Measurements from ENCODE around the gene BLID. TPM values are rescaled to one million over a fixed set of nuclear protein-coding genes. Genes with fewer than 3 reads are reported as not detected.

Gene BLID, protein sequence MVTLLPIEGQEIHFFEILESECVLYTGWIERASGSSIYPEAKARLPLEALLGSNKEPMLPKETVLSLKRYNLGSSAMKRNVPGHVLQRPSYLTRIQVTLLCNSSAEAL
- total RNA-seq (2012; rRNA removed) (25.8 and 30.8 TPM in 2 replicates), polyA plus RNA-seq (2012; rRNA removed) (0.13 and 0.24 TPM in 2 replicates), Bru-seq, nascent RNA (percentile 100 among the genes with signal in this experiment), BruChase-seq, experiment 1, labeled RNA remaining after a 6-hour chase (percentile 92 among the genes with signal in this experiment), BruChase-seq, experiment 2, labeled RNA remaining after a 2-hour chase (percentile 98 among the genes with signal in this experiment)
- not detected in 2 replicates for polyA plus RNA-seq (2012; cell fraction: cytosol; rRNA removed)
- 0.24 and 2.9 TPM in 2 replicates for polyA plus RNA-seq (2012; cell fraction: nucleus; rRNA removed; ENCODE audit: low replicate concordance)
- long read RNA-seq, result 0 reads

DNA sequence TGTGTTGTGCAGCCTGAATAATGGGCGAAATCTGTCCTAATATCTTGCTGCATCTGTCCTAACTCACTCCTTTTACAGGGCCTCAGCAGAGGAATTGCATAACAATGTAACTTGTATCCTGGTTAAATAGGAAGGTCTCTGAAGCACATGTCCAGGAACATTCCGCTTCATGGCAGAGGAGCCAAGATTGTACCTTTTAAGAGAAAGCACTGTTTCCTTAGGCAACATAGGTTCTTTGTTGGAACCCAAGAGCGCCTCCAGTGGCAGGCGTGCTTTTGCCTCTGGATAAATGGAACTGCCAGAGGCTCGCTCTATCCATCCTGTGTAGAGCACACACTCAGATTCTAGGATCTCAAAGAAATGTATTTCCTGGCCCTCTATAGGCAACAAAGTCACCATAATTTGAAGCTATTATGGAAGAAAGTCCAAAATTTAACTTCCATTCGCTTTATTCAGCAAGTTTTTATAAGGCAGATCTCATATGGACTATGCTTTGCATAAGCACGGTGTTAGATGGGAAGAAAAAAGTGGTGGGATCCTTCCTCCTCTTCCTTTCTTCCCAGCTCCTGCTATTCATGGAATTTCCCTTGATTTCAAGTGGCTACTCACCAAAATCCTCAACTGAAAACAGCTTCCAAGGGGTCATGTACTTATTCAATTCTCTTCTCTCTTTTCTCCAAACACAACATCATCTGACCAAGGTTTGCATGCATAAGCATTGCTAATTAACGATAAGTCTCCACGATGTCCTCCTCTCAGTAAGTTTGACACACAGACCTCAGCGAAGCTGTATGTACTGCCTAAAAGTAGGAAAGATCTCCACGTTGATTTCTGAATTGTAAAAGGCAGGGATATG lies at the start of gene BLID:
TSS of gene BLID (minus strand) at position 692 of the 856 bp plus-strand sequence. CDS start at position 399, 293 bp downstream.
- no peak within 1 kb of the TSS for H2AK5ac ChIP-seq (ENCODE audit: low read depth, low read length)
- peaks cover 7% of the 10 kb centered on the region; the same call in 1 of the 2 replicates for H3K4me1 ChIP-seq (ENCODE audit: control insufficient read depth, insufficient read depth, low read length)
- peaks cover 41% of the 10 kb centered on the region for H3K36me3 ChIP-seq (ENCODE audit: control insufficient read depth, insufficient read depth, low read length)
- H3K27ac ChIP-seq (ENCODE audit: insufficient read depth, low read length), result peak within 1 kb of the TSS; percentile 16; the same call in 1 of the 2 replicates
- H2AK9ac ChIP-seq (replicated peaks; ENCODE audit: low read depth, low read length, poor library complexity), result no peak within 1 kb of the TSS
- H2BK15ac ChIP-seq (ENCODE audit: low read depth, low read length), result no peak within 1 kb of the TSS
- no peak within 1 kb of the TSS for H3K9ac ChIP-seq (ENCODE audit: low read depth, low read length)
- dilution Hi-C loops (cut with HindIII; ENCODE audit: low sequenced_read_pairs, unreplicated experiment) (no loop called here), intact Hi-C loops (cut with micrococcal nuclease) (loop anchor here (5.0 kb wide), 1 partner anchor 252 kb away; no protein-coding TSS in a partner anchor), in situ Hi-C loops (cut with MboI; ENCODE audit: low sequenced_read_pairs) (loop anchor here (25.0 kb wide), 1 partner anchor 653 kb away; the partner anchor contains the start of genes SORL1 and SORL1-AS1)
- TF ChIP-seq, protein P1, sequence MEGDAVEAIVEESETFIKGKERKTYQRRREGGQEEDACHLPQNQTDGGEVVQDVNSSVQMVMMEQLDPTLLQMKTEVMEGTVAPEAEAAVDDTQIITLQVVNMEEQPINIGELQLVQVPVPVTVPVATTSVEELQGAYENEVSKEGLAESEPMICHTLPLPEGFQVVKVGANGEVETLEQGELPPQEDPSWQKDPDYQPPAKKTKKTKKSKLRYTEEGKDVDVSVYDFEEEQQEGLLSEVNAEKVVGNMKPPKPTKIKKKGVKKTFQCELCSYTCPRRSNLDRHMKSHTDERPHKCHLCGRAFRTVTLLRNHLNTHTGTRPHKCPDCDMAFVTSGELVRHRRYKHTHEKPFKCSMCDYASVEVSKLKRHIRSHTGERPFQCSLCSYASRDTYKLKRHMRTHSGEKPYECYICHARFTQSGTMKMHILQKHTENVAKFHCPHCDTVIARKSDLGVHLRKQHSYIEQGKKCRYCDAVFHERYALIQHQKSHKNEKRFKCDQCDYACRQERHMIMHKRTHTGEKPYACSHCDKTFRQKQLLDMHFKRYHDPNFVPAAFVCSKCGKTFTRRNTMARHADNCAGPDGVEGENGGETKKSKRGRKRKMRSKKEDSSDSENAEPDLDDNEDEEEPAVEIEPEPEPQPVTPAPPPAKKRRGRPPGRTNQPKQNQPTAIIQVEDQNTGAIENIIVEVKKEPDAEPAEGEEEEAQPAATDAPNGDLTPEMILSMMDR (conservative IDR thresholded peaks at IDR 0.05; ENCODE audit: low read depth, low read length), result peak; percentile 46
- TF ChIP-seq RFX5 (IDR thresholded peaks at IDR 0.05; ENCODE audit: low read depth, low read length) (no peak), CEBPB (IDR thresholded peaks at IDR 0.05; ENCODE audit: low read depth, low read length) (0 out of 2 replicates have a peak, but pooled peaks have one; percentile 23)
- no peak within 1 kb of the TSS for H3K4me3 ChIP-seq (ENCODE audit: insufficient read depth, low read depth, low read length)
- peaks cover 58% of the 10 kb centered on the region for H4K20me1 ChIP-seq (ENCODE audit: insufficient read depth, low read length)
- H3K27me3 ChIP-seq (ENCODE audit: control insufficient read depth, insufficient read depth, low read length), result no peaks in the 10 kb centered on the region
- no peak within 1 kb of the TSS for H2BK120ac ChIP-seq (ENCODE audit: low read depth, low read length)
- no peaks in the 10 kb centered on the region for H3K9me3 ChIP-seq (ENCODE audit: control insufficient read depth, insufficient read depth, low read length)
- no peak within 1 kb of the TSS for H3K56ac ChIP-seq (ENCODE audit: extremely low read depth, insufficient read depth, low read length)
- no peak within 1 kb of the TSS for H2AFZ ChIP-seq (replicated peaks; ENCODE audit: low read length, poor library complexity)
- H3K9me1 ChIP-seq (ENCODE audit: insufficient read depth, low read length), result peaks cover 3% of the 10 kb centered on the region
- H3K23ac ChIP-seq (ENCODE audit: low read depth, low read length), result peak within 1 kb of the TSS; percentile 3; the same call in 1 of the 2 replicates
- 51% methylated on average over 2 of the region's 11 CpGs; no CpG with 5 or more reads in 1 of the 2 experiments for WGBS, 2 experiments (ENCODE audit: extremely low coverage in 2 of 2, insufficient read length in 1 of 2)
- no peak within 1 kb of the TSS for H3K4ac ChIP-seq (ENCODE audit: low read depth, low read length)
- peak within 1 kb of the TSS in 1 of 2 experiments; percentile 65; a peak in 2 of 4 replicates for H4K8ac ChIP-seq (ENCODE audit: low read depth in 2 of 2, low read length in 2 of 2)
- BruUV-seq (replicated peaks), result no TSS peak
- H3K14ac ChIP-seq (replicated peaks; ENCODE audit: low read depth, low read length), result 0 out of 2 replicates have a peak within 1 kb of the TSS, but pooled peaks have one; percentile 10
- DNase-seq, result peak; percentile 46
- H3K18ac ChIP-seq (ENCODE audit: low read depth, low read length), result no peak within 1 kb of the TSS; the same call in 1 of the 2 replicates
- H2BK5ac ChIP-seq (ENCODE audit: low read depth, low read length, poor library complexity, severe bottlenecking), result peak within 1 kb of the TSS; percentile 85
- no peak within 1 kb of the TSS for H4K91ac ChIP-seq (ENCODE audit: insufficient read depth, low read depth, low read length)
- H3K4me2 ChIP-seq (ENCODE audit: low read depth, low read length), result no peak within 1 kb of the TSS; the same call in 1 of the 2 replicates
- peak; percentile 19; the same call in 1 of the 2 replicates for ATAC-seq (ENCODE audit: low read depth)
- ChIA-PET POLR2A (ENCODE audit: unreplicated experiment) (no interaction called here), CTCF (interaction anchor here (0.5 kb wide), 1 partner anchor 13 kb away, joined by 3 read pairs; no protein-coding TSS in a partner anchor)
- H4K5ac ChIP-seq (ENCODE audit: low read depth, low read length), result peak within 1 kb of the TSS; percentile 59; the same call in 1 of the 2 replicates
- no peak within 1 kb of the TSS for H2BK20ac ChIP-seq (ENCODE audit: low read depth, low read length)
- peaks cover 10 to 62% of the 10 kb centered on the region in 2 experiments for H3K79me1 ChIP-seq (ENCODE audit: low read depth in 1 of 2, low read length in 2 of 2)
